ENCODE data around the gene CD40LG. TPM values are rescaled to one million over a fixed set of nuclear protein-coding genes. Genes with fewer than 3 reads are reported as not detected.

Gene CD40LG
- total RNA-seq, 1 experiment from 2014 or later = not detected

- H4K20me1 ChIP-seq (ENCODE audit: low read length) = no peaks in the 10 kb centered on the region
- ChIA-PET POLR2A (ENCODE audit: unreplicated experiment) (interaction anchor here (0.7 kb wide), 1 partner anchor 56 kb away, joined by 6 read pairs; no protein-coding TSS in a partner anchor), CTCF (no interaction called here)
- DNase-seq = no peak
- H3F3A ChIP-seq (ENCODE audit: low read length, unreplicated experiment) = no peaks in the 10 kb centered on the region
- no peaks in the 10 kb centered on the region for H3K4me1 ChIP-seq (ENCODE audit: insufficient read depth, low read length)
- no peak overlapping the region for H3K4me3 ChIP-seq (ENCODE audit: low read length)
- no TSS peak for BruUV-seq (replicated peaks)
- H3K27ac ChIP-seq (ENCODE audit: low read length) = no peak overlapping the region
- no peaks in the 10 kb centered on the region for H3K9me3 ChIP-seq (ENCODE audit: low read length)
- intact Hi-C loops (cut with micrococcal nuclease) = no loop called here
- no peak for ATAC-seq
- H3K36me3 ChIP-seq (ENCODE audit: low read depth, low read length) = no peaks in the 10 kb centered on the region
- H3K9me2 ChIP-seq (replicated peaks; ENCODE audit: low read length) = no peaks in the 10 kb centered on the region
- H2AFZ ChIP-seq (ENCODE audit: low read length) = no peak overlapping the region
- H3K9ac ChIP-seq (ENCODE audit: low read length) = no peak overlapping the region
- no peak overlapping the region for H3K4me2 ChIP-seq (ENCODE audit: low read length)
- TF ChIP-seq EZH2phosphoT487 (IDR thresholded peaks at IDR 0.05; ENCODE audit: borderline replicate concordance, low read length) = no peak
- no peaks in the 10 kb centered on the region for H3K79me2 ChIP-seq (ENCODE audit: low read length)
- H3K27me3 ChIP-seq (ENCODE audit: low read length) = no peaks in the 10 kb centered on the region
These were observed 19.6 kb downstream of the CD40LG start for GRCh38 chrX:136667446-136668168.

GRCh38 chrX:136671006-136671610 lies 23.1 kb downstream of the CD40LG start:
- no peaks in the 10 kb centered on the region for H3K79me2 ChIP-seq (ENCODE audit: low read length)
- H3K27ac ChIP-seq (ENCODE audit: low read length) = no peak overlapping the region
- ATAC-seq (no peak), DNase-seq (no peak)
- no peaks in the 10 kb centered on the region for H3F3A ChIP-seq (ENCODE audit: low read length, unreplicated experiment)
- ChIA-PET CTCF (no interaction called here), POLR2A (ENCODE audit: unreplicated experiment) (no interaction called here)
- no peaks in the 10 kb centered on the region for H3K36me3 ChIP-seq (ENCODE audit: low read depth, low read length)
- H3K4me1 ChIP-seq (ENCODE audit: insufficient read depth, low read length) = no peaks in the 10 kb centered on the region
- H3K9me3 ChIP-seq (ENCODE audit: low read length) = no peaks in the 10 kb centered on the region
- intact Hi-C loops (cut with micrococcal nuclease) = no loop called here
- no peaks in the 10 kb centered on the region for H4K20me1 ChIP-seq (ENCODE audit: low read length)
- no peak overlapping the region for H3K4me3 ChIP-seq (ENCODE audit: low read length)
- H3K9me2 ChIP-seq (replicated peaks; ENCODE audit: low read length) = no peaks in the 10 kb centered on the region
- TF ChIP-seq CTCF (conservative IDR thresholded peaks at IDR 0.05; ENCODE audit: low read depth, low read length) = no peak
- TF ChIP-seq EZH2 (IDR thresholded peaks at IDR 0.05; ENCODE audit: low read length, unreplicated experiment) = no peak
- no peak for TF ChIP-seq EZH2phosphoT487 (IDR thresholded peaks at IDR 0.05; ENCODE audit: borderline replicate concordance, low read length)
- no peaks in the 10 kb centered on the region for H3K27me3 ChIP-seq (ENCODE audit: low read length)
- H3K9ac ChIP-seq (ENCODE audit: low read length) = no peak overlapping the region
- no peak overlapping the region for H3K4me2 ChIP-seq (ENCODE audit: low read length)
- no peak overlapping the region for H2AFZ ChIP-seq (ENCODE audit: low read length)
- no TSS peak for BruUV-seq (replicated peaks)

- no peaks in the 10 kb centered on the region for H3K27me3 ChIP-seq (ENCODE audit: low read length)
- POLR2A ChIA-PET (ENCODE audit: unreplicated experiment) = no interaction called here
- TF ChIP-seq EZH2phosphoT487 (IDR thresholded peaks at IDR 0.05; ENCODE audit: borderline replicate concordance, low read length) = no peak
- TF ChIP-seq EZH2 (IDR thresholded peaks at IDR 0.05; ENCODE audit: low read length, unreplicated experiment) = no peak
- no peak for TF ChIP-seq CTCF (conservative IDR thresholded peaks at IDR 0.05; ENCODE audit: low read depth, low read length)
- H3K4me1 ChIP-seq (ENCODE audit: insufficient read depth, low read length) = no peaks in the 10 kb centered on the region
- H3F3A ChIP-seq (ENCODE audit: low read length, unreplicated experiment) = no peaks in the 10 kb centered on the region
- H2AFZ ChIP-seq (ENCODE audit: low read length) = no peak overlapping the region
- CTCF ChIA-PET = no interaction called here
- H3K4me3 ChIP-seq (ENCODE audit: low read length) = no peak overlapping the region
- BruUV-seq (replicated peaks) = no TSS peak
- intact Hi-C loops (cut with micrococcal nuclease) = no loop called here
- H4K20me1 ChIP-seq (ENCODE audit: low read length) = no peaks in the 10 kb centered on the region
- H3K27ac ChIP-seq (ENCODE audit: low read length) = no peak overlapping the region
- no peak overlapping the region for H3K9ac ChIP-seq (ENCODE audit: low read length)
- no peaks in the 10 kb centered on the region for H3K9me2 ChIP-seq (replicated peaks; ENCODE audit: low read length)
- no peaks in the 10 kb centered on the region for H3K36me3 ChIP-seq (ENCODE audit: low read depth, low read length)
- no peaks in the 10 kb centered on the region for H3K79me2 ChIP-seq (ENCODE audit: low read length)
- H3K4me2 ChIP-seq (ENCODE audit: low read length) = no peak overlapping the region
- DNase-seq (no peak), ATAC-seq (no peak)
- H3K9me3 ChIP-seq (ENCODE audit: low read length) = no peaks in the 10 kb centered on the region
These were observed 26.5 kb downstream of the CD40LG start for GRCh38 chrX:136674270-136674985.
